H1 (cell line): Measurements from ENCODE around the gene NEUROG1.

Experiments
- CHD2 ChIP-seq: IDR thresholded peaks from 2 replicates; pipeline ENCODE4 v1.6.1; 2012; ENCODE audit warnings: low read length, improper control_type of control experiment
- CREB1 ChIP-seq: IDR thresholded peaks from 2 replicates; pipeline ENCODE4 v1.6.1; 2012; ENCODE audit warnings: inconsistent platforms
- EP300 ChIP-seq, 2 experiments: IDR thresholded peaks; 1 replicate in 1 of 2; 2 replicates in 1 of 2; pipeline ENCODE4 v1.6.1; 2011 to 2012; ENCODE audit warnings: low read depth in 2 of 2, low read length in 2 of 2, mild to moderate bottlenecking in 2 of 2, borderline replicate concordance in 1 of 2, inconsistent platforms in 1 of 2, moderate library complexity in 1 of 2
- GABPA ChIP-seq: IDR thresholded peaks from 2 replicates; pipeline ENCODE4 v1.6.1; 2011; ENCODE audit warnings: mild to moderate bottlenecking, low read length, moderate library complexity, borderline replicate concordance; ENCODE audit not compliant: insufficient read depth
- POLR2A ChIP-seq, 2 experiments: IDR thresholded peaks; 1 replicate in 1 of 2; 2 replicates in 1 of 2; pipeline ENCODE4 v1.6.1; 2011; ENCODE audit warnings: low read depth in 2 of 2, low read length in 2 of 2, mild to moderate bottlenecking in 2 of 2; ENCODE audit errors: control extremely low read depth in 1 of 2
- POLR2AphosphoS5 ChIP-seq: IDR thresholded peaks from 2 replicates; pipeline ENCODE4 v1.6.1; 2011; ENCODE audit warnings: low read depth, low read length
- RFX5 ChIP-seq: IDR thresholded peaks from 2 replicates; pipeline ENCODE4 v1.6.1; 2011; ENCODE audit warnings: low read depth, low read length, improper control_type of control experiment, borderline replicate concordance
- TAF1 ChIP-seq: IDR thresholded peaks from 2 replicates; pipeline ENCODE4 v1.6.1; 2011; ENCODE audit warnings: mild to moderate bottlenecking, low read depth, low read length
- TF ChIP-seq, protein P1 (sequence below): IDR thresholded peaks from 2 replicates; pipeline ENCODE4 v1.6.1; 2012; ENCODE audit warnings: inconsistent platforms
- TF ChIP-seq, protein P2 (sequence below), 3 experiments: IDR thresholded peaks; 1 replicate in 2 of 3; 2 replicates in 1 of 3; pipeline versions ENCODE4 v1.5.1 to v1.6.1; 2011; ENCODE audit warnings: low read length in 3 of 3, mild to moderate bottlenecking in 3 of 3, inconsistent platforms in 2 of 3, low read depth in 1 of 3, moderate library complexity in 1 of 3; ENCODE audit not compliant: insufficient read depth in 1 of 3; ENCODE audit errors: control extremely low read depth in 1 of 3
- TF ChIP-seq, protein P3 (sequence below): IDR thresholded peaks from 2 replicates; pipeline ENCODE4 v1.6.1; 2012; ENCODE audit warnings: low read length, inconsistent platforms

DNA sequence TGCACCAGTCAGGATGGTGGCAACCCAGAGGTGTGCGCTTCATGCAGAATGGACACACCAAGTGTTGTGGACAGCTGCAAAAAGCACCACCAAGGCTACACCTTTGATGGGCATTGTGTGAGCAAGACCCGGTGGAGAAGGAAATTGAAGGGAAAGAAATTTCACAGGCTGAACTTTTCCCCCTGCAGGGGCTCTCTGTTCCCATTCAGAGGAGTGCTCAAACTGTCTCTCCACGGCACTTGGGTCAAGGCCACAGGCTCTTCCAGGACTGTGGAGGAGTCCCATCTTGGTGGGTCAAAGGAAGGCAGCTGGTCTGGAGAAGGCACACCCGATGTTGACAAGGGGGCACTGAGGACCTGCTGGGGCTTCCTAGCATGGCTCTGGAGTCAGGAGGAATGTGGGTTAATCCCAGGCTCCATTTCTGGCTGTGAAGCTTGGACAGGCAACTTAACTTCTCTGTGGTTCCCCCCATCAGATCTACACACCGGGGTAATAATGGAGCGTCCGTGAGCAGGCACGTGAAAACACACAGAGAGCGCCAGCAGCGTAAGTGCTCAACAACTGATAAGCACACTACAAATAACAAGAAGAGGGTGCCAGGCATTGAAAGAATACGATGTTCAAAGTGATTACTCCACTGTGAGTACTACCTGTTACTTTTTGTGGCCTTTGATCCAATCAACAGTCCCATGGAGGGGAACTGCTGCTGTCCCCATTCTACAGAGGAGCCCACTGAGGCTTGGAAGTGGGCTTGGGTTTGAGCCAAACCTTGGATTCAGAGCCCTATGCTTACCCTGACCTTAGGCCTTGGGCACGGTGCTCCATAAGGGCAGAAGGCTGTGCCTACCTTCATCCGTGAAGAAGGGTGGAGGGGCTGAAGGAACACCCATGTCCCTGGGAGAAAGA, 49.4 kb downstream of the NEUROG1 start:
- no peak for TF ChIP-seq CHD2
- TF ChIP-seq, protein P1, sequence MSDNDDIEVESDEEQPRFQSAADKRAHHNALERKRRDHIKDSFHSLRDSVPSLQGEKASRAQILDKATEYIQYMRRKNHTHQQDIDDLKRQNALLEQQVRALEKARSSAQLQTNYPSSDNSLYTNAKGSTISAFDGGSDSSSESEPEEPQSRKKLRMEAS: no peak
- no peak for TF ChIP-seq POLR2A (IDR thresholded peaks at IDR 0.05; ENCODE audit: control extremely low read depth in 1 of 2, low read depth in 2 of 2, low read length in 2 of 2)
- TF ChIP-seq, protein P2, sequence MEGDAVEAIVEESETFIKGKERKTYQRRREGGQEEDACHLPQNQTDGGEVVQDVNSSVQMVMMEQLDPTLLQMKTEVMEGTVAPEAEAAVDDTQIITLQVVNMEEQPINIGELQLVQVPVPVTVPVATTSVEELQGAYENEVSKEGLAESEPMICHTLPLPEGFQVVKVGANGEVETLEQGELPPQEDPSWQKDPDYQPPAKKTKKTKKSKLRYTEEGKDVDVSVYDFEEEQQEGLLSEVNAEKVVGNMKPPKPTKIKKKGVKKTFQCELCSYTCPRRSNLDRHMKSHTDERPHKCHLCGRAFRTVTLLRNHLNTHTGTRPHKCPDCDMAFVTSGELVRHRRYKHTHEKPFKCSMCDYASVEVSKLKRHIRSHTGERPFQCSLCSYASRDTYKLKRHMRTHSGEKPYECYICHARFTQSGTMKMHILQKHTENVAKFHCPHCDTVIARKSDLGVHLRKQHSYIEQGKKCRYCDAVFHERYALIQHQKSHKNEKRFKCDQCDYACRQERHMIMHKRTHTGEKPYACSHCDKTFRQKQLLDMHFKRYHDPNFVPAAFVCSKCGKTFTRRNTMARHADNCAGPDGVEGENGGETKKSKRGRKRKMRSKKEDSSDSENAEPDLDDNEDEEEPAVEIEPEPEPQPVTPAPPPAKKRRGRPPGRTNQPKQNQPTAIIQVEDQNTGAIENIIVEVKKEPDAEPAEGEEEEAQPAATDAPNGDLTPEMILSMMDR (IDR thresholded peaks at IDR 0.05; ENCODE audit: control extremely low read depth in 1 of 3, insufficient read depth in 1 of 3, low read depth in 1 of 3, low read length in 3 of 3): no peak
- TF ChIP-seq EP300 (IDR thresholded peaks at IDR 0.05; ENCODE audit: borderline replicate concordance in 1 of 2, low read depth in 2 of 2, low read length in 2 of 2): no peak
- no peak for TF ChIP-seq POLR2AphosphoS5
- no peak for TF ChIP-seq GABPA
- TF ChIP-seq, protein P3, sequence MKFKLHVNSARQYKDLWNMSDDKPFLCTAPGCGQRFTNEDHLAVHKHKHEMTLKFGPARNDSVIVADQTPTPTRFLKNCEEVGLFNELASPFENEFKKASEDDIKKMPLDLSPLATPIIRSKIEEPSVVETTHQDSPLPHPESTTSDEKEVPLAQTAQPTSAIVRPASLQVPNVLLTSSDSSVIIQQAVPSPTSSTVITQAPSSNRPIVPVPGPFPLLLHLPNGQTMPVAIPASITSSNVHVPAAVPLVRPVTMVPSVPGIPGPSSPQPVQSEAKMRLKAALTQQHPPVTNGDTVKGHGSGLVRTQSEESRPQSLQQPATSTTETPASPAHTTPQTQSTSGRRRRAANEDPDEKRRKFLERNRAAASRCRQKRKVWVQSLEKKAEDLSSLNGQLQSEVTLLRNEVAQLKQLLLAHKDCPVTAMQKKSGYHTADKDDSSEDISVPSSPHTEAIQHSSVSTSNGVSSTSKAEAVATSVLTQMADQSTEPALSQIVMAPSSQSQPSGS: no peak
- no peak for TF ChIP-seq CREB1
- TF ChIP-seq RFX5: no peak
- no peak for TF ChIP-seq TAF1
